ENCODE measurements around the gene LPIN2.

The LPIN2 gene

DNA sequence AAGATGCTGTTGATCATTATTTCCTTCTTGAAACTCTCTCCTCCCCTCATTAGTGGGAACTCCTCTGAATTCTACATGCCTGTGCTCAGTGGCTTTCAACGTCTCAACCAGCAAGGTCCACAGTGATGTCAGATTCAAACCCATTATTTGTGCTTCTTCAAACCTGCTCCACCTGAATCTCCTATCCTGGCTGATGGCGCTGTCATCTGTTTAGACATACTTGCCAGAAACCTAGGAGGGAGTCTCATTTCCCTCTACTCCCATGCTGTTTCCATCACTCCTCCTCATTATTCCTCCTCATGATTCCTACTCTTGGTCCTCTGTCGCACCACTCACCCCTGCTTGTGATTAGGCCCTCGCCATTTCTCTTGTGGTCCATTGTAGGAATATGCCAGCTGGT lies 2.9 kb upstream of the LPIN2 start:
- peaks cover 5% of the 10 kb centered on the region for H3K36me3 ChIP-seq (ENCODE audit: control insufficient read depth, low read length)
- peak overlapping the region; percentile 65 for H3K4me2 ChIP-seq (ENCODE audit: low read length)
- H3K9me3 ChIP-seq (ENCODE audit: control insufficient read depth, insufficient read depth, low read length), result no peaks in the 10 kb centered on the region
- TF ChIP-seq, protein P1, sequence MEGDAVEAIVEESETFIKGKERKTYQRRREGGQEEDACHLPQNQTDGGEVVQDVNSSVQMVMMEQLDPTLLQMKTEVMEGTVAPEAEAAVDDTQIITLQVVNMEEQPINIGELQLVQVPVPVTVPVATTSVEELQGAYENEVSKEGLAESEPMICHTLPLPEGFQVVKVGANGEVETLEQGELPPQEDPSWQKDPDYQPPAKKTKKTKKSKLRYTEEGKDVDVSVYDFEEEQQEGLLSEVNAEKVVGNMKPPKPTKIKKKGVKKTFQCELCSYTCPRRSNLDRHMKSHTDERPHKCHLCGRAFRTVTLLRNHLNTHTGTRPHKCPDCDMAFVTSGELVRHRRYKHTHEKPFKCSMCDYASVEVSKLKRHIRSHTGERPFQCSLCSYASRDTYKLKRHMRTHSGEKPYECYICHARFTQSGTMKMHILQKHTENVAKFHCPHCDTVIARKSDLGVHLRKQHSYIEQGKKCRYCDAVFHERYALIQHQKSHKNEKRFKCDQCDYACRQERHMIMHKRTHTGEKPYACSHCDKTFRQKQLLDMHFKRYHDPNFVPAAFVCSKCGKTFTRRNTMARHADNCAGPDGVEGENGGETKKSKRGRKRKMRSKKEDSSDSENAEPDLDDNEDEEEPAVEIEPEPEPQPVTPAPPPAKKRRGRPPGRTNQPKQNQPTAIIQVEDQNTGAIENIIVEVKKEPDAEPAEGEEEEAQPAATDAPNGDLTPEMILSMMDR (IDR thresholded peaks at IDR 0.05; ENCODE audit: low read depth, low read length, poor library complexity, severe bottlenecking), result no peak
- no peak for TF ChIP-seq EZH2phosphoT487 (IDR thresholded peaks at IDR 0.05; ENCODE audit: borderline replicate concordance, low read length)
- no peak overlapping the region; the same call in 1 of the 2 replicates for H3K4me3 ChIP-seq (ENCODE audit: low read length)
- H3K9me2 ChIP-seq (replicated peaks; ENCODE audit: control insufficient read depth, low read length), result no peaks in the 10 kb centered on the region
- H3F3A ChIP-seq (ENCODE audit: control insufficient read depth, insufficient read depth), result no peaks in the 10 kb centered on the region
- peaks cover 40% of the 10 kb centered on the region for H3K4me1 ChIP-seq (ENCODE audit: control insufficient read depth, low read length)
- no peaks in the 10 kb centered on the region for H3K27me3 ChIP-seq (ENCODE audit: control insufficient read depth, low read length)
- H3K27ac ChIP-seq (ENCODE audit: low read depth, low read length), result no peak overlapping the region
- H4K20me1 ChIP-seq (ENCODE audit: control insufficient read depth, insufficient read depth, low read depth, low read length), result no peaks in the 10 kb centered on the region
- peaks cover 17% of the 10 kb centered on the region for H3K79me2 ChIP-seq (ENCODE audit: control insufficient read depth, low read length)

DNA sequence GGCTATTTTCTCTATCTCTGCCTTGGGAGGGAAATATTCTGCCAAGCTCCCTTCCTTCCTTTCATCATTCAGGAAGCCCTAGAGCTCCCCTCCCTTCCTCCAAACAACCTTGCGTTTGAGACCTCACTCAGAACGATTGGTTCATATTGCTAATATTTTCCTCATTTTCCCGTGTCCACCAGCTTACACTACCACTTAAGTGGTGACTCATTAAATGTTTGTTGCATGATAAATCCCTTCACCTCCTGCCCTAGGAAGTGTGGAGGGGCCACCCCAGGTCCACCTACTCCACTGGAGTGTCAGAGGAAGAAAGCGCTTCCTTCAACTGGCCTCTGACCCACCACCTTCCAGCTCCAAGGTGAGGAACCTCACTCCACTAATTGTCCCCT lies 2.3 kb upstream of the LPIN2 start:
- Histone ChIP-seq H3K79me2 (ENCODE audit: control insufficient read depth, low read length) (peaks cover 21% of the 10 kb centered on the region), H3K9me3 (ENCODE audit: control insufficient read depth, insufficient read depth, low read length) (no peaks in the 10 kb centered on the region), H3F3A (ENCODE audit: control insufficient read depth, insufficient read depth) (no peaks in the 10 kb centered on the region), H3K9me2 (replicated peaks; ENCODE audit: control insufficient read depth, low read length) (no peaks in the 10 kb centered on the region), H3K36me3 (ENCODE audit: control insufficient read depth, low read length) (peaks cover 9% of the 10 kb centered on the region), H4K20me1 (ENCODE audit: control insufficient read depth, insufficient read depth, low read depth, low read length) (no peaks in the 10 kb centered on the region), H3K4me1 (ENCODE audit: control insufficient read depth, low read length) (peaks cover 40% of the 10 kb centered on the region), H3K27ac (ENCODE audit: low read depth, low read length) (no peak overlapping the region), H3K4me3 (ENCODE audit: low read length) (no peak overlapping the region), H3K27me3 (ENCODE audit: control insufficient read depth, low read length) (no peaks in the 10 kb centered on the region), H3K4me2 (ENCODE audit: low read length) (no peak overlapping the region)
- TF ChIP-seq, protein P1 (IDR thresholded peaks at IDR 0.05; ENCODE audit: low read depth, low read length, poor library complexity, severe bottlenecking), result no peak
- no peak for TF ChIP-seq EZH2phosphoT487 (IDR thresholded peaks at IDR 0.05; ENCODE audit: borderline replicate concordance, low read length)

DNA sequence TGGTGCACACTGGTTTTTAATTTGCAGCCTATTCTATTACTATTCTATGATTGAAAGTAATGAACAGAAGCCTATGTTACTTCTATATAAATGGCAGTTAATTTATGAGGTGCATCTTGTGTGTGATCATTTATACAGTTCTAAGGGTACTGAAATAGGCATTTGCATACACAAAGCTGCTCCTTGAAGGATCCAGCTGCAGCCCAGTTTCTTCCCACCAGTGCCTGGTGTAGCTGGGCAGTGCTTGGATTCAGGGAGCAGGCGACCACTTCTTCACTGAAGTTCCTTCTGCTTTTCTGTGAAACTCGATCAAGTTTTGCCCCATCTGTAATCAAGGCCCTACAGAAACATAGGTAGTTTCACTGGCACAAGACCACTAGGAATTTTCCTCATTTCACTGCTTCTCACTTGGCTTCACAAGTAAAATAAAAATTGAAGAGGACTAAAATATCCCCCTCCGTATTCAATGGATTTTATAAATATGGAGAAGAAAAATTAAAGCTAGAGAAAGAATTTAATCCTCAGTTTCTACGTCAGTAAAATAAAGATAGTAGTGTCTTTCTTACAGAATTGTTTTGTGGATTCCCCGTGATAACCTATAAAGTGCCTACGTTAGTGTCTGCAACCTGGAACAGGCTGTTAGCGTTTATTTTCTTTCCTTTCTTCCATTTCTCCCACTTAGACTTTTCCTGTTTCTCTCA lies 1.7 kb upstream of the LPIN2 start:
- peaks cover 13% of the 10 kb centered on the region for H3K36me3 ChIP-seq (ENCODE audit: control insufficient read depth, low read length)
- H4K20me1 ChIP-seq (ENCODE audit: control insufficient read depth, insufficient read depth, low read depth, low read length), result no peaks in the 10 kb centered on the region
- H3K4me1 ChIP-seq (ENCODE audit: control insufficient read depth, low read length), result peaks cover 40% of the 10 kb centered on the region
- peaks cover 27% of the 10 kb centered on the region for H3K79me2 ChIP-seq (ENCODE audit: control insufficient read depth, low read length)
- no peak overlapping the region for H3K4me3 ChIP-seq (ENCODE audit: low read length)
- H3K4me2 ChIP-seq (ENCODE audit: low read length), result no peak overlapping the region
- TF ChIP-seq, protein P1 (IDR thresholded peaks at IDR 0.05; ENCODE audit: low read depth, low read length, poor library complexity, severe bottlenecking), result no peak
- TF ChIP-seq EZH2phosphoT487 (IDR thresholded peaks at IDR 0.05; ENCODE audit: borderline replicate concordance, low read length), result no peak
- no peak overlapping the region for H3K27ac ChIP-seq (ENCODE audit: low read depth, low read length)
- no peaks in the 10 kb centered on the region for H3K9me2 ChIP-seq (replicated peaks; ENCODE audit: control insufficient read depth, low read length)
- no peaks in the 10 kb centered on the region for H3F3A ChIP-seq (ENCODE audit: control insufficient read depth, insufficient read depth)
- H3K9me3 ChIP-seq (ENCODE audit: control insufficient read depth, insufficient read depth, low read length), result no peaks in the 10 kb centered on the region
- no peaks in the 10 kb centered on the region for H3K27me3 ChIP-seq (ENCODE audit: control insufficient read depth, low read length)

Measured in DOHH2 (cell line).